CD8-positive, alpha-beta memory T cell (primary cell): ENCODE measurements around the gene TMEM201. TPM values are rescaled to one million over a fixed set of nuclear protein-coding genes. Genes with fewer than 3 reads are reported as not detected.
A peak's percentile ranks its signal among the peaks of the same experiment; 100 is the strongest.

Experiments
- CTCF ChIA-PET: fragments of 350-600 bp; sonication (Branson Sonifier 250); formaldehyde crosslinking; loops from one replicate; lab custom pipeline; 2021; ENCODE audit warnings: antibody characterized with exemption; lab: Charles Lee
- POLR2A ChIA-PET: fragments of 350-600 bp; sonication (Branson Sonifier 250); formaldehyde crosslinking; loops from one replicate; lab custom pipeline; 2021; ENCODE audit warnings: antibody characterized with exemption; lab: Charles Lee
- DNase-seq, 5 donors: peaks; one replicate each; pipeline versions ENCODE4 v3.0.0 to v3.0.0-alpha.2; 2020 to 2022; ENCODE audit warnings: mixed read lengths in 1 of 5
- H3K27ac ChIP-seq: one replicate; pipeline ENCODE4 v1.7.0; 2013; ENCODE audit warnings: low read depth, mild to moderate bottlenecking, low read length, moderate library complexity
- H3K27me3 ChIP-seq: 2 replicates; pipeline ENCODE4 v1.7.0; 2013; ENCODE audit warnings: low read length, mild to moderate bottlenecking; ENCODE audit not compliant: insufficient read depth, poor library complexity, severe bottlenecking
- H3K36me3 ChIP-seq: 2 replicates; pipeline ENCODE4 v1.7.0; 2013; ENCODE audit warnings: mild to moderate bottlenecking, low read length, moderate library complexity; ENCODE audit not compliant: insufficient read depth
- H3K4me1 ChIP-seq: 2 replicates; pipeline ENCODE4 v1.7.0; 2013; ENCODE audit warnings: mild to moderate bottlenecking, low read length, moderate library complexity; ENCODE audit not compliant: insufficient read depth
- H3K4me3 ChIP-seq: 2 replicates; pipeline ENCODE4 v1.7.0; 2013; ENCODE audit warnings: mild to moderate bottlenecking, low read length
- H3K9me3 ChIP-seq: 2 replicates; pipeline ENCODE4 v1.7.0; 2013; ENCODE audit warnings: mild to moderate bottlenecking, low read length
- H3K27ac Mint-ChIP-seq, 8 donors: one replicate each; pipeline ENCODE4 v1.8.0; 2020 to 2021; ENCODE audit warnings: mixed read lengths in 8 of 8, mild to moderate bottlenecking in 6 of 8, inconsistent platforms in 3 of 8, moderate library complexity in 3 of 8
- H3K27me3 Mint-ChIP-seq, 2 donors: one replicate each; pipeline ENCODE4 v1.8.0; 2020 to 2021; ENCODE audit warnings: mixed read lengths in 2 of 2, mild to moderate bottlenecking in 1 of 2, moderate library complexity in 1 of 2
- H3K36me3 Mint-ChIP-seq, 3 donors: one replicate each; pipeline ENCODE4 v1.8.0; 2020 to 2021; ENCODE audit warnings: mixed read lengths in 3 of 3, inconsistent platforms in 1 of 3, mild to moderate bottlenecking in 1 of 3
- H3K4me1 Mint-ChIP-seq, 3 donors: one replicate each; pipeline ENCODE4 v1.8.0; 2020 to 2021; ENCODE audit warnings: mixed read lengths in 3 of 3, inconsistent platforms in 1 of 3, mild to moderate bottlenecking in 1 of 3
- H3K4me3 Mint-ChIP-seq, 7 donors: one replicate each; pipeline ENCODE4 v1.8.0; 2020 to 2021; ENCODE audit warnings: mixed read lengths in 7 of 7, mild to moderate bottlenecking in 6 of 7, moderate library complexity in 4 of 7, inconsistent platforms in 2 of 7
- H3K9me3 Mint-ChIP-seq, 5 donors: one replicate each; pipeline ENCODE4 v1.8.0; 2020 to 2022; ENCODE audit warnings: mixed read lengths in 5 of 5, mild to moderate bottlenecking in 3 of 5, moderate library complexity in 2 of 5, inconsistent platforms in 1 of 5
- polyA plus RNA-seq: library from polyadenylated mRNA; unstranded; fragments of 300-500 nt; fragmentation: Illumina TruSeq; gene quantifications from one replicate; pipeline ENCODE4 v1.2.3, GENCODE V29; 2021
- total RNA-seq, 2 experiments: library from RNA; stranded (reverse); gene quantifications; one replicate each; pipeline ENCODE4 v1.2.3, GENCODE V29; 2021

TMEM201 gene
- total and polyA plus RNA-seq, 3 experiments from 2014 or later = 2.8 to 32.8 (median 32.2) TPM

GRCh38 chr1:9649769-9650168, 61.1 kb downstream of the TMEM201 start:
- H3K36me3 ChIP-seq = no peaks in the 10 kb centered on the region
- peaks cover 57% of the 10 kb centered on the region for H3K4me1 ChIP-seq
- H3K27ac ChIP-seq = no peak overlapping the region

GRCh38 chr1:9651220-9651564, 62.5 kb downstream of the TMEM201 start:
- POLR2A ChIA-PET = interaction anchor here (1.4 to 7.2 kb wide), 4 partner anchors 22 to 77 kb away, joined by 5 to 161 read pairs (median 52); no protein-coding TSS in a partner anchor
- Histone ChIP-seq H3K36me3 (no peaks in the 10 kb centered on the region), H3K27me3 (no peaks in the 10 kb centered on the region), H3K27ac (peak overlapping the region; percentile 69), H3K9me3 (no peaks in the 10 kb centered on the region), H3K4me1 (peaks cover 63% of the 10 kb centered on the region), H3K4me3 (peak overlapping the region; percentile 91)
- H3K36me3 Mint-ChIP-seq = peaks cover 0 to 20% (median 0%) of the 10 kb centered on the region in 3 donors
- CTCF ChIA-PET = interaction anchor here (1.5 to 7.8 kb wide), 4 partner anchors 15 to 36 kb away, joined by 5 to 136 read pairs (median 32); no protein-coding TSS in a partner anchor
- H3K9me3 Mint-ChIP-seq = no peaks in the 10 kb centered on the region
- no peak for DNase-seq
- H3K4me3 Mint-ChIP-seq = peak overlapping the region; percentile 95 to 100 (median 99)
- H3K27ac Mint-ChIP-seq = peak overlapping the region; percentile 85 to 100 (median 96)
- peaks cover 50 to 64% (median 53%) of the 10 kb centered on the region in 3 donors for H3K4me1 Mint-ChIP-seq
- H3K27me3 Mint-ChIP-seq = peaks cover 0 to 3% of the 10 kb centered on the region in 2 donors

More at GRCh38 chr1:9649769-9650168, 61.1 kb downstream of the TMEM201 start:
- H3K4me3 ChIP-seq = no peak overlapping the region
- POLR2A ChIA-PET = interaction anchor here (6.5 to 7.2 kb wide), 2 partner anchors 21 to 66 kb away, joined by 98 to 161 read pairs; no protein-coding TSS in a partner anchor
- H3K4me3 Mint-ChIP-seq = peak overlapping the region; percentile 30 to 100 (median 99)
- H3K27ac Mint-ChIP-seq = peak overlapping the region; percentile 11 to 95 (median 42)
- no peak for DNase-seq
- H3K27me3 ChIP-seq = no peaks in the 10 kb centered on the region
- no peaks in the 10 kb centered on the region for H3K9me3 Mint-ChIP-seq
- peaks cover 0 to 3% of the 10 kb centered on the region in 2 donors for H3K27me3 Mint-ChIP-seq
- CTCF ChIA-PET = interaction anchor here (1.5 to 7.8 kb wide), 2 partner anchors 22 to 34 kb away, joined by 5 to 136 read pairs; no protein-coding TSS in a partner anchor
- no peaks in the 10 kb centered on the region for H3K9me3 ChIP-seq
- H3K36me3 Mint-ChIP-seq = peaks cover 0 to 20% (median 0%) of the 10 kb centered on the region in 3 donors
- H3K4me1 Mint-ChIP-seq = peaks cover 38 to 58% (median 46%) of the 10 kb centered on the region in 3 donors

GRCh38 chr1:9651565-9652378, 63.1 kb downstream of the TMEM201 start, which contains the start of gene PIK3CD:
PIK3CD (plus strand) TSS chr1:9651731; CDS start chr1:9710456, 58,725 bp downstream.
- peak in 4 of 5 donors; percentile 23 to 52 (median 38) for DNase-seq
- H3K36me3 Mint-ChIP-seq = peaks cover 0 to 20% (median 0%) of the 10 kb centered on the region in 3 donors
- no peaks in the 10 kb centered on the region for H3K9me3 ChIP-seq
- H3K27ac Mint-ChIP-seq = peak within 1 kb of the TSS; percentile 85 to 100 (median 98)
- peak within 1 kb of the TSS; percentile 69 for H3K27ac ChIP-seq
- no peaks in the 10 kb centered on the region for H3K36me3 ChIP-seq
- peak within 1 kb of the TSS; percentile 97 to 100 (median 100) for H3K4me3 Mint-ChIP-seq
- H3K9me3 Mint-ChIP-seq = no peaks in the 10 kb centered on the region
- H3K4me1 Mint-ChIP-seq = peaks cover 50 to 66% (median 54%) of the 10 kb centered on the region in 3 donors
- POLR2A ChIA-PET = interaction anchor here (0.6 to 7.2 kb wide), 13 partner anchors 11 to 160 kb away, joined by 3 to 161 read pairs (median 7); no protein-coding TSS in a partner anchor
- H3K27me3 Mint-ChIP-seq = peaks cover 0 to 3% of the 10 kb centered on the region in 2 donors
- CTCF ChIA-PET = interaction anchor here (0.7 to 7.8 kb wide), 12 partner anchors 7 to 174 kb away, joined by 3 to 136 read pairs (median 6); no protein-coding TSS in a partner anchor
- H3K4me3 ChIP-seq = peak within 1 kb of the TSS; percentile 91
- peaks cover 65% of the 10 kb centered on the region for H3K4me1 ChIP-seq
- no peaks in the 10 kb centered on the region for H3K27me3 ChIP-seq

- H3K4me3 Mint-ChIP-seq = peak overlapping the region; percentile 94 to 100 (median 100)
- CTCF ChIA-PET = interaction anchor here (0.6 to 7.8 kb wide), 16 partner anchors 8 to 173 kb away, joined by 3 to 136 read pairs (median 6); no protein-coding TSS in a partner anchor
- Histone ChIP-seq H3K9me3 (no peaks in the 10 kb centered on the region), H3K4me3 (peak overlapping the region; percentile 91), H3K36me3 (no peaks in the 10 kb centered on the region), H3K27me3 (no peaks in the 10 kb centered on the region), H3K4me1 (peaks cover 71% of the 10 kb centered on the region), H3K27ac (peak overlapping the region; percentile 69)
- peak overlapping the region; percentile 94 to 99 (median 98) for H3K27ac Mint-ChIP-seq
- DNase-seq = peak; percentile 68 to 89 (median 86)
- POLR2A ChIA-PET = interaction anchor here (0.6 to 7.2 kb wide), 14 partner anchors 12 to 427 kb away, joined by 3 to 161 read pairs (median 6); no protein-coding TSS in a partner anchor
- H3K27me3 Mint-ChIP-seq = peaks cover 0 to 3% of the 10 kb centered on the region in 2 donors
- peaks cover 0 to 21% (median 0%) of the 10 kb centered on the region in 3 donors for H3K36me3 Mint-ChIP-seq
- H3K9me3 Mint-ChIP-seq = no peaks in the 10 kb centered on the region
- peaks cover 58 to 74% (median 63%) of the 10 kb centered on the region in 3 donors for H3K4me1 Mint-ChIP-seq
These were observed 63.9 kb downstream of the TMEM201 start for GRCh38 chr1:9652379-9653209.

GRCh38 chr1:9653210-9653490, 64.4 kb downstream of the TMEM201 start:
- Mint-ChIP-seq H3K9me3 (no peaks in the 10 kb centered on the region), H3K27me3 (peaks cover 0 to 3% of the 10 kb centered on the region in 2 donors), H3K4me1 (peaks cover 60 to 74% (median 68%) of the 10 kb centered on the region in 3 donors), H3K36me3 (peaks cover 0 to 21% (median 0%) of the 10 kb centered on the region in 3 donors), H3K27ac (peak overlapping the region; percentile 93 to 99 (median 96)), H3K4me3 (peak overlapping the region; percentile 94 to 100 (median 100))
- DNase-seq = no peak
- POLR2A ChIA-PET = interaction anchor here (0.6 to 7.2 kb wide), 12 partner anchors 12 to 426 kb away, joined by 3 to 161 read pairs (median 8); no protein-coding TSS in a partner anchor
- H3K9me3 ChIP-seq = no peaks in the 10 kb centered on the region
- no peaks in the 10 kb centered on the region for H3K27me3 ChIP-seq
- CTCF ChIA-PET = interaction anchor here (0.6 to 7.8 kb wide), 13 partner anchors 8 to 133 kb away, joined by 3 to 136 read pairs (median 7); no protein-coding TSS in a partner anchor
- H3K4me3 ChIP-seq = peak overlapping the region; percentile 91
- H3K4me1 ChIP-seq = peaks cover 71% of the 10 kb centered on the region
- H3K36me3 ChIP-seq = no peaks in the 10 kb centered on the region
- H3K27ac ChIP-seq = peak overlapping the region; percentile 69

- DNase-seq = peak in 3 of 5 donors; percentile 50 to 54 (median 54)
- no peaks in the 10 kb centered on the region for H3K9me3 ChIP-seq
- Mint-ChIP-seq H3K4me1 (peaks cover 62 to 74% (median 72%) of the 10 kb centered on the region in 3 donors), H3K9me3 (no peaks in the 10 kb centered on the region), H3K4me3 (peak overlapping the region; percentile 94 to 100 (median 100)), H3K27ac (peak overlapping the region; percentile 93 to 99 (median 96)), H3K36me3 (peaks cover 0 to 21% (median 0%) of the 10 kb centered on the region in 3 donors), H3K27me3 (peaks cover 0 to 3% of the 10 kb centered on the region in 2 donors)
- POLR2A ChIA-PET = interaction anchor here (0.6 to 7.2 kb wide), 13 partner anchors 12 to 426 kb away, joined by 3 to 161 read pairs (median 10); no protein-coding TSS in a partner anchor
- no peaks in the 10 kb centered on the region for H3K36me3 ChIP-seq
- peak overlapping the region; percentile 91 for H3K4me3 ChIP-seq
- no peaks in the 10 kb centered on the region for H3K27me3 ChIP-seq
- peak overlapping the region; percentile 69 for H3K27ac ChIP-seq
- CTCF ChIA-PET = interaction anchor here (0.6 to 7.8 kb wide), 16 partner anchors 9 to 133 kb away, joined by 3 to 136 read pairs (median 6); no protein-coding TSS in a partner anchor
- H3K4me1 ChIP-seq = peaks cover 70% of the 10 kb centered on the region
These were observed 64.9 kb downstream of the TMEM201 start for GRCh38 chr1:9653491-9654050.
